C4-2B (cell line): ENCODE results near the gene USP37.

Source experiments
- ZFX ChIP-seq: fragments of 450-650 bp; IDR thresholded peaks from 2 replicates; pipeline ENCODE4 v1.6.1; 2017
- TF ChIP-seq, protein P1 (sequence below): fragments of 450-650 bp; conservative IDR thresholded peaks from 2 replicates; pipeline ENCODE4 v1.5.1; 2017; ENCODE audit warnings: mild to moderate bottlenecking

DNA sequence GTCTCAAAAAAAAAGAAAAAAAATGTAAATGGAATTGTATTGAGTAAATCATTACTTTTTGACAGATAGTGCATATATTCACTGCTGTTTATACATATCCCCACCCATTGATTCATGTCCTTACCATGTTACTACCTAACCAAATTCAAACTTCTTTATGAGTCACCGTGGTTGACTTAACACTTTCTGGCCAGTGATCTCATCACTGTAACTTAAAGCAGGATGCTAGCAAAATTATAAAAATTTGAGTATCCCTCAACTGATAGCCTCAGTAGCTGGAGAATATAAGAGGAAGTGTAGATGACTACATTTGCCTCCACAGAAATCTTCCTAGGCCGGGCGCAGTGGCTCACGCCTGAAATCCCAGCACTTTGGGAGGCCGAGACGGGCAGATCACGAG is 13.9 kb upstream of the USP37 start:
- TF ChIP-seq, protein P1, sequence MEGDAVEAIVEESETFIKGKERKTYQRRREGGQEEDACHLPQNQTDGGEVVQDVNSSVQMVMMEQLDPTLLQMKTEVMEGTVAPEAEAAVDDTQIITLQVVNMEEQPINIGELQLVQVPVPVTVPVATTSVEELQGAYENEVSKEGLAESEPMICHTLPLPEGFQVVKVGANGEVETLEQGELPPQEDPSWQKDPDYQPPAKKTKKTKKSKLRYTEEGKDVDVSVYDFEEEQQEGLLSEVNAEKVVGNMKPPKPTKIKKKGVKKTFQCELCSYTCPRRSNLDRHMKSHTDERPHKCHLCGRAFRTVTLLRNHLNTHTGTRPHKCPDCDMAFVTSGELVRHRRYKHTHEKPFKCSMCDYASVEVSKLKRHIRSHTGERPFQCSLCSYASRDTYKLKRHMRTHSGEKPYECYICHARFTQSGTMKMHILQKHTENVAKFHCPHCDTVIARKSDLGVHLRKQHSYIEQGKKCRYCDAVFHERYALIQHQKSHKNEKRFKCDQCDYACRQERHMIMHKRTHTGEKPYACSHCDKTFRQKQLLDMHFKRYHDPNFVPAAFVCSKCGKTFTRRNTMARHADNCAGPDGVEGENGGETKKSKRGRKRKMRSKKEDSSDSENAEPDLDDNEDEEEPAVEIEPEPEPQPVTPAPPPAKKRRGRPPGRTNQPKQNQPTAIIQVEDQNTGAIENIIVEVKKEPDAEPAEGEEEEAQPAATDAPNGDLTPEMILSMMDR, result no peak
- TF ChIP-seq ZFX, result no peak
